AG04450 (cell line): Measurements from ENCODE around the gene ATP2A3. TPM values are rescaled to one million over a fixed set of nuclear protein-coding genes. Genes with fewer than 3 reads are reported as not detected.

ENCODE experiments used
- CTCF ChIA-PET: fragments of 300-600, 350-600 bp; formaldehyde crosslinking; extraction: SDS; loops from one replicate; lab custom pipeline; 2022; ENCODE audit warnings: antibody characterized with exemption, inconsistent platforms; lab: Charles Lee
- POLR2A ChIA-PET: fragments of 350-600 bp; formaldehyde crosslinking; extraction: SDS; loops from one replicate; lab custom pipeline; 2021; ENCODE audit warnings: antibody characterized with exemption, inconsistent platforms; lab: Yijun Ruan, JAX
- DNase-seq: peaks from one replicate; pipeline ENCODE4 v3.0.0-alpha.2; 2011; ENCODE audit warnings: low read depth, low spot score
- H3K27ac ChIP-seq: one replicate; pipeline ENCODE4 v1.5.1; 2012; ENCODE audit warnings: low read depth, low read length, control low read depth
- H3K27me3 ChIP-seq: one replicate; pipeline ENCODE4 v1.6.0; 2012; ENCODE audit warnings: low read length; ENCODE audit not compliant: control insufficient read depth, insufficient read depth
- H3K4me3 ChIP-seq: 2 replicates; pipeline ENCODE4 v1.5.1; 2011; ENCODE audit warnings: mild to moderate bottlenecking, low read depth, low read length, control low read depth
- H3K9me3 ChIP-seq: 2 replicates; pipeline ENCODE4 v1.5.1; 2012; ENCODE audit warnings: low read length; ENCODE audit not compliant: control insufficient read depth, insufficient read depth
- CTCF ChIP-seq: IDR thresholded peaks from 2 replicates; pipeline ENCODE4 v1.5.1; 2011; ENCODE audit warnings: low read depth, low read length, control low read depth, inconsistent platforms
- polyA plus RNA-seq: library from polyadenylated mRNA; depleted of rRNA; stranded (reverse); fragments of >200 nt; gene quantifications from 2 replicates; pipeline ENCODE4 v1.2.3, GENCODE V29; 2011

ATP2A3 gene
- polyA plus RNA-seq, 1 experiment, result 0.46 TPM

GRCh38 chr17:3896108-3896967 is 67.9 kb downstream of the ATP2A3 start:
- Histone ChIP-seq H3K9me3 (no peaks in the 10 kb centered on the region; the same call in 1 of the 2 replicates), H3K27ac (no peak overlapping the region), H3K27me3 (no peaks in the 10 kb centered on the region), H3K4me3 (no peak overlapping the region)
- no peak for TF ChIP-seq CTCF
- no peak for DNase-seq
- POLR2A ChIA-PET, result no interaction called here
- CTCF ChIA-PET, result interaction anchor here (0.9 kb wide), 1 partner anchor 18 kb away, joined by 3 read pairs; no protein-coding TSS in a partner anchor

GRCh38 chr17:3895354-3895753 is 68.9 kb downstream of the ATP2A3 start:
- no peak overlapping the region for H3K27ac ChIP-seq
- no peaks in the 10 kb centered on the region for H3K27me3 ChIP-seq
- no peak for DNase-seq
- POLR2A ChIA-PET, result interaction anchor here (1.3 kb wide), 2 partner anchors 172 to 248 kb away, joined by 3 read pairs; partner anchors contain the start of genes CYB5D2 and ZZEF1
- CTCF ChIA-PET, result interaction anchor here (1.6 kb wide), 1 partner anchor 18 kb away, joined by 11 read pairs; no protein-coding TSS in a partner anchor
- TF ChIP-seq CTCF, result no peak
- no peak overlapping the region for H3K4me3 ChIP-seq
- H3K9me3 ChIP-seq, result no peaks in the 10 kb centered on the region; the same call in 1 of the 2 replicates

DNA sequence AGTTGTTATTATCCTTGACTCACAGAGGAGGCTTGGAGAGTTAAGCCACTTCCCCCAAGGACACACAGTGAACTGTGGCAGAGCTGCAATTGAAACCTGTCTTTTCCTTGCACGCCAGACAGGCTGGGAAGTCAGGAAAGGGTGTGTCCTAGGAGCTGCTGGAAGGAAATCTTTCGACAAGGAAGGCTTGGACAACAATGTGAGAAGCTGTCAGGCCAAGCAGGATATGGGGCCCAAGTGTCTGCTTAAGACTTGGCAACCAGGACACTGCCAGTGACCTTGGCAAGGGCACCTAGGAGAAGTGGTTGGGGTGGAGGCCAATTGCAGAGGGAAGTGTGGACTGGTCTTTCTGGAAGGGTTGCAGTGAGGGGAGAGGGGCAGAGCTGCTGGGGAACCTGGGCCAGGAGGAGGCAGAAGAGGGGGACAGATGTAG is 69.3 kb downstream of the ATP2A3 start:
- no peak for TF ChIP-seq CTCF
- ChIA-PET CTCF (interaction anchor here (1.6 kb wide), 1 partner anchor 19 kb away, joined by 11 read pairs; no protein-coding TSS in a partner anchor), POLR2A (interaction anchor here (1.3 kb wide), 2 partner anchors 172 to 248 kb away, joined by 3 read pairs; partner anchors contain the start of genes CYB5D2 and ZZEF1)
- Histone ChIP-seq H3K27me3 (no peaks in the 10 kb centered on the region), H3K4me3 (no peak overlapping the region), H3K9me3 (no peaks in the 10 kb centered on the region; the same call in 1 of the 2 replicates), H3K27ac (no peak overlapping the region)
- no peak for DNase-seq

DNA sequence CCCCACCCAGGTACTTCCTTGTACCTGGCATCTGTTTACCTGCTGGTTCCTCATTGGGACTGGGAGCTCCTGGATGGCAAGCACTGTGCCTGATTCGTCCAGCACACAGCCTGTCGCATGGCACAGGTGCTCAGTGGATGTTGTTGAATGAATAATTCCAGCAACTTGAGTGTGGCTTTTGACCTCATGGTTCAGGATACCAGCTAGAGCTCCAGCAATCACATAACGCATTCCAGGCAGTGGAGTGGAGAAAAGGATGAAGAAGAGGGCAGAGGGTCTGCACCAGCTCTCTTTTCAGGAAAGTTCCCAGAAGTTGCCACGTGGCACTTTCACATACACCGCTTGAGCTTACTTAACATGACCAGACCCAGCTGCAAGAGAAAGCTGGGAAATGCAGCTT is 70.0 kb downstream of the ATP2A3 start:
- Histone ChIP-seq H3K4me3 (no peak overlapping the region), H3K27me3 (no peaks in the 10 kb centered on the region), H3K9me3 (no peaks in the 10 kb centered on the region; the same call in 1 of the 2 replicates), H3K27ac (no peak overlapping the region)
- POLR2A ChIA-PET, result interaction anchor here (1.3 kb wide), 1 partner anchor 171 kb away, joined by 3 read pairs; no protein-coding TSS in a partner anchor
- TF ChIP-seq CTCF, result no peak
- no peak for DNase-seq
- CTCF ChIA-PET, result interaction anchor here (0.9 to 1.6 kb wide), 3 partner anchors 19 to 48 kb away, joined by 3 to 11 read pairs (median 6); partner anchors contain the start of gene NCBP3
